Lower leg skin (tissue), 4 donors: ENCODE measurements around the gene SRRM2. TPM values are rescaled to one million over a fixed set of nuclear protein-coding genes. Genes with fewer than 3 reads are reported as not detected.

Experiments used
- DNase-seq, 2 donors: peaks; one replicate each; pipeline ENCODE4 v3.0.0-alpha.2; 2019; ENCODE audit warnings: low spot score in 2 of 2
- H3K4me3 ChIP-seq: fragments of 200-600 bp; sonication (generic); 2 replicates; pipeline ENCODE4 v1.5.1; 2017; ENCODE audit warnings: mild to moderate bottlenecking, low read depth; ENCODE audit not compliant: poor library complexity, severe bottlenecking
- POLR2A ChIP-seq, 2 donors: fragments of 450-650 bp; IDR thresholded peaks; one replicate each; pipeline ENCODE4 v1.6.1; 2016 to 2017; ENCODE audit warnings: antibody characterized with exemption in 2 of 2, mild to moderate bottlenecking in 1 of 2, moderate library complexity in 1 of 2
- WGBS, 2 donors: methylation state at CpG; one replicate each; pipeline ENCODE4 v1.1.5; 2018; 5-methylcytosine and 5-hydroxymethylcytosine counted together
- intact Hi-C: fragments of 100-400 bp; cut with DNase I; formaldehyde crosslinking; loops from one replicate; pipeline ENCODE4 v1.15.0; 2023; ENCODE audit warnings: low total_unique reads
- total RNA-seq, 4 donors: library from RNA; depleted of rRNA; stranded (reverse); fragments of >200 nt; gene quantifications; one replicate each; pipeline ENCODE4 v1.1.0, GENCODE V29; 2016
- TF ChIP-seq, protein P1 (sequence below), 3 donors: fragments of 450-650 bp; IDR thresholded peaks; one replicate each; pipeline ENCODE4 v1.5.1; 2016; ENCODE audit warnings: antibody characterized with exemption in 3 of 3, mild to moderate bottlenecking in 3 of 3, moderate library complexity in 2 of 3

SRRM2 gene
- total RNA-seq, 4 donors from 2014 or later: 257 to 830 (median 272) TPM

GRCh38 chr16:2739625-2740430 lies 12.6 kb upstream of the SRRM2 start:
- intact Hi-C loops: no loop called here
- WGBS, 2 donors: 61 to 69% methylated on average over 8 of the region's 8 CpGs
- no peak for TF ChIP-seq POLR2A (IDR thresholded peaks at IDR 0.05)
- TF ChIP-seq, protein P1, sequence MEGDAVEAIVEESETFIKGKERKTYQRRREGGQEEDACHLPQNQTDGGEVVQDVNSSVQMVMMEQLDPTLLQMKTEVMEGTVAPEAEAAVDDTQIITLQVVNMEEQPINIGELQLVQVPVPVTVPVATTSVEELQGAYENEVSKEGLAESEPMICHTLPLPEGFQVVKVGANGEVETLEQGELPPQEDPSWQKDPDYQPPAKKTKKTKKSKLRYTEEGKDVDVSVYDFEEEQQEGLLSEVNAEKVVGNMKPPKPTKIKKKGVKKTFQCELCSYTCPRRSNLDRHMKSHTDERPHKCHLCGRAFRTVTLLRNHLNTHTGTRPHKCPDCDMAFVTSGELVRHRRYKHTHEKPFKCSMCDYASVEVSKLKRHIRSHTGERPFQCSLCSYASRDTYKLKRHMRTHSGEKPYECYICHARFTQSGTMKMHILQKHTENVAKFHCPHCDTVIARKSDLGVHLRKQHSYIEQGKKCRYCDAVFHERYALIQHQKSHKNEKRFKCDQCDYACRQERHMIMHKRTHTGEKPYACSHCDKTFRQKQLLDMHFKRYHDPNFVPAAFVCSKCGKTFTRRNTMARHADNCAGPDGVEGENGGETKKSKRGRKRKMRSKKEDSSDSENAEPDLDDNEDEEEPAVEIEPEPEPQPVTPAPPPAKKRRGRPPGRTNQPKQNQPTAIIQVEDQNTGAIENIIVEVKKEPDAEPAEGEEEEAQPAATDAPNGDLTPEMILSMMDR (IDR thresholded peaks at IDR 0.05): no peak
- H3K4me3 ChIP-seq: no peak overlapping the region
- DNase-seq: no peak

DNA sequence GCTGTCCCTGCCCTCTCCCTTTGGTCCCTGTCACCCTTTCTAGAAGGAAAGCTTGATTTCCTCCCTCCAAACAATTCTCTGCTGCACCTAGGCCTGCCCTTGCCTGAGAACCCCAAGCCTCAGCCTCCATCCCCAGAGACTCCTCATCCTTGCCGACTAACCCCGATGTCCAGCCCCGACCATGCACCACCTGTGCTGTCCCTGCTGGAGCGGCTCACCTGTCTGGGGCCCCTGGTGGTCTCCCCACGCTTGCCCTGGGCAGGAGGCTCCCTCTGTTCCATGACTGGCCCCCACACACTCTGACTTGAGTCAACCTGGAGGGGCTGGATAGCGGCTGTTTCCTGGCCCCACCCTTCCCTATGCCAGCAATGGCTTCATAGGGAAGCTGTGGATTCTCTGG lies 12.0 kb upstream of the SRRM2 start:
- no peak for DNase-seq
- H3K4me3 ChIP-seq: no peak overlapping the region
- TF ChIP-seq, protein P1 (IDR thresholded peaks at IDR 0.05): no peak
- no peak for TF ChIP-seq POLR2A (IDR thresholded peaks at IDR 0.05)
- WGBS, 2 donors: 82 to 92% methylated on average over 6 of the region's 6 CpGs
- intact Hi-C loops: no loop called here

DNA sequence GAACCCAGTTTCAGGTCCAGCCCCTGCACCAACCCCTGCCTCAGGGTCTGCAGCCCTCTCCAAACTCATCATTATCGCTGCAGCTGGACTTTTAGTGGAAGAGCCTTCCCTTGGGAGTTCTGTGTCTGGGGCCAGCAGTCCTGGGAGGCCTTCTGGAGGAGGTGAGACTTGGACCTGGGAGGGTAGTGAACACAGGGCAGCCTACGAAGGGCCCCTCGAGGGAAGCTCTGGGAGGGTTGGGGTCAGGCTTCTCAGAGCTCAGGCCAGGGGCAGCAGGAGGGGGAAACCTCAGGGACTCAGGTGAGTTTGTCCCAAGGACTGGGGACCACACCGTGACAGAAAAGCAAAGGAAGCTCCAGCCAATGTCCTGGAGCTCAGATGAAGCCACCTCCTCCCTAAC lies 11.3 kb upstream of the SRRM2 start:
- TF ChIP-seq POLR2A (IDR thresholded peaks at IDR 0.05): no peak
- TF ChIP-seq, protein P1 (IDR thresholded peaks at IDR 0.05): no peak
- no peak for DNase-seq
- intact Hi-C loops: no loop called here
- 91 to 100% methylated on average over 4 of the region's 4 CpGs for WGBS, 2 donors
- no peak overlapping the region for H3K4me3 ChIP-seq

DNA sequence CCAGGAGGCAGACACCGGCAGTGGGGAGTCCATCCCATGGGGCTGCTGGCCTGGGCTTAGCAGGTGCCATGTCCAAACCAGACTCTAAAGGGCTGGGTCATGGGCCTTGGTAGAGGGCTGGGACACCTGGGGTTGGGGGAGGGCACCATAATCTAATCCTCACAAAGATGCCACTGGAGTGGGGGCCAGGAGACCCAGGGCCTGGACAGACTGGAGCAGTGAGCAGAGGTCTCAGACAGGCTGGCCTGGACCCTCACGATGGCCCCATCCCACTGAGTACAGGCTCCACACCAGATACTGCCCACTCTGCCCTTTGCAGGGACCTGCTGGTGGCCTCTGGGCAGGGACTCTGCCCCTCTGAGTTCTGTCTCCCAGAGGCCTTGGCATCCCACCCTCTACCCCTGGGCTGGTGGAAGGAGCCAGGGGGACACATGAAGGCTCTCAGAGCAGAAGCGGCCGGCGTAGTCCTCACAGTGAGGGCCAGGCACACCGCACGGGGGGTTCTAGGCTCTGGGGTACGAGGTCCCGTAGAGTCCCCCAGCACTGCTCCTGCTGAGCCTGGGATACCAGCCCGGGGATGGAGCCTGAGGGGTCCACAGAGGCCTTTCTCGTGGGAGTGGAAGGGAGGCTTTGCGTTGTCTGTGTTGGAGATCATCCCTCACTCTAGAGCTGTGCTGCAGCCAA lies 10.0 kb upstream of the SRRM2 start:
- no peak for TF ChIP-seq POLR2A (IDR thresholded peaks at IDR 0.05)
- TF ChIP-seq, protein P1 (IDR thresholded peaks at IDR 0.05): no peak
- intact Hi-C loops: no loop called here
- DNase-seq: no peak
- 91 to 93% methylated on average over 12 of the region's 12 CpGs for WGBS, 2 donors
- H3K4me3 ChIP-seq: no peak overlapping the region

DNA sequence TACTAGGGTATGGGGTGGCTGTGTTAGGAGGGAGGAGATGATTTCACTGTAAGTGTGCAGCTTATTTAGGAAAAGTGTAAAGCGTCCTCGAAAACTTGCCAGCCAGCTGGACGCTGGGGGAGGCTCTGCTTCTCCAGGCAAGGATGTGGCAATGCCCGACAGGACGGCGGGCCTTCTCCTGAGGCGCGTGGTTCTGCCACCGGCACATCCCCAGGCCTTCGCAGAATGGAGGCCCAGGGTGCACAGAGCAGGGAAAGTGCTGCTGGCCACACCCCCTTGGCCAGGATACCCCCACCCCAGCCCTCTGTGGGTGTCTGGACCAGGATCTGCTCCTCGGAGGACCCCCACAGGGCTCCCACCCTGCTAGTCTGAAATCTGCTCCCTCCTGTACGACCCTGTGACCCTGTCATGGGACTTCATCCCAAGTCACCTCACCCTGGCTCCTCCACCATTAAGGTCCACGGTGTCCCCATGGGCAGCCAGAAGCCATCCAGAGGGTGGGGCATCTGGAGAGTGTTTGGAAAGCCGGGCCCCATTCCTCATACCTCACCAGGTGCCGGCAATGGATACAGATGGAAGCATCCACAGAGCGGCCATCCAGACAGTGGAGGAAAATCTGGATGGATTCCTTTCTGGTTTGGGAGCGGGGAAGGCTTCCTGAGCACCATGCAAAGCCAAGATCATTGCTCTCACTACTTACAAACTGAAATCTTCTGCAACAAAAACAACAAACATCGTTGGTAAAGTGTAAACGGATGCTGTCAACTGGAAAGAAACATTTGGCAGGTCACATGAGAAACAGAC lies 9.2 kb upstream of the SRRM2 start:
- H3K4me3 ChIP-seq: no peak overlapping the region
- 90 to 91% methylated on average over 19 of the region's 19 CpGs for WGBS, 2 donors
- no peak for DNase-seq
- TF ChIP-seq, protein P1 (IDR thresholded peaks at IDR 0.05): no peak
- no peak for TF ChIP-seq POLR2A (IDR thresholded peaks at IDR 0.05)
- intact Hi-C loops: no loop called here
